Skeletal muscle cell (primary cell): Measurements from ENCODE around the gene PCCA.

ENCODE experiments used
- DNase-seq: peaks from one replicate; pipeline ENCODE4 v3.0.0-alpha.2; 2010; ENCODE audit warnings: low read depth
- H3K4me3 ChIP-seq: 2 replicates; pipeline ENCODE4 v1.5.1; 2011; ENCODE audit warnings: low read depth, mild to moderate bottlenecking, control low read depth, low read length, moderate library complexity

PCCA gene

GRCh38 chr13:100434010-100434763 lies 345.3 kb downstream of the PCCA start:
- DNase-seq: peak; percentile 33
- no peak overlapping the region for H3K4me3 ChIP-seq

GRCh38 chr13:100436099-100436498 lies 347.2 kb downstream of the PCCA start:
- no peak for DNase-seq
- H3K4me3 ChIP-seq: no peak overlapping the region

DNA sequence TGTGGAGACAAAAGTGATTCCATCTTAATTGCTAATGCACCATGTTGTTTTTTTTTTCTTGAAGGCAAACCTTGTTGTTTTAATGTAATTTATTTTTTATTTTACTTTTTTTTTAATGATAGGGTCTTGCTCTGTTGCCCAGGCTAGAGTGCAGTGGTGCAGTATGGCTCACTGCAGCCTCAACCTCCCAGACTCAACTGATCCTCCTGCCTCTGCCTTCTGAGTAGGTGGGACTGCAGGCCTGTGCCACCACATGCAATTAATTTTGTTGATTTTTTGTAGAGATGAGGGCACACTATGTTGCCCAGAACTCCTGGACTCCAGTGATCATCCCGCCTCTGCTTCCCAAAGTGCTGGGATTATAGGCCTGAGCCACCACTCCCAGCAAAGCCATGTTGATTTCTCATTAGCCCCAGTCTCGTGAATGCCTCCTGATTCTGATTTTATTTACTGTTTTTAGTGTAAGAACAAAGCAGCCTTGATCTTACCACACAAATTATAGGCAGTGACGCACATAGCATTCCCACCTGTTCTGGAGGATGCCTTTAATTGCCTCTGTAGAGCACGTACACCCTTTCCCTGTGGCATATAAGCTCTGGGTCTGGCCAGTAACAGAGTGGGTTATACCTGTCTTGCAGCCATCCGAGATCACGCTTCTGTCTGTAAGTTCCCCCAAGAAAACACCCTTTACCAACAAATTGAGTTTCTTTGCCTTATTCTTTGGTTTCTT lies 349.3 kb downstream of the PCCA start:
- H3K4me3 ChIP-seq: no peak overlapping the region
- DNase-seq: no peak

- DNase-seq: no peak
- no peak overlapping the region for H3K4me3 ChIP-seq
These were observed 350.5 kb downstream of the PCCA start for GRCh38 chr13:100439247-100439970.

DNA sequence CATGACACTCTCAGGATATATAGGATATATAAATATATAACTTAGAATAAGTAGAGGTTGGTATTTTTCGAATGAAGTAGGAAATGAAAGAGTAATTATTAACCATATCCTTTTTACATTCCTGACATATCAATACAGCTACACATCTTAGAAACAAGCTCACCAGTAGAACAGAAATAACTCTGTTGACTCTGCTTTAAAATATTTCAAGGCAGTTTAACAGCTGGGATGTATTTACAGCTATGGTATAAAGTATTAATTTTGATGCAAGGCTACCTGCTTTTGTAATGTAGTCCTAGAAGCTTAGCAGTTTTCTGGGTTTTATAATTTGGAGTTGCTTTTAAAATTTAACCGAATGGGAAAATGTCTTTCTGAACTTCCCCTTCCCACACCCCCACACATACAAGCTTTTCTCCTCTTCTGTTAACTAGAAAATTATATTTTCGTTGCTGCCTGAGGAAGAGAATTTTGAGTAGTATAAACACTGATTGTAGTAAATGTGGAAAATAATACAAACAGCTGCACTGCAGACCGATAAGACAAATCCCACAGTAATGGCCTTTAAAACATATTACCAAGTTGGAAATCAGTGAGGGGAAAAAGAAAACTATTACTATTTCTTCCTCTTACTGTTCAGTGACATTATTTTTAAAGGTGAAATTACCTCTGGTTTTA lies 352.0 kb downstream of the PCCA start:
- DNase-seq: no peak

DNA sequence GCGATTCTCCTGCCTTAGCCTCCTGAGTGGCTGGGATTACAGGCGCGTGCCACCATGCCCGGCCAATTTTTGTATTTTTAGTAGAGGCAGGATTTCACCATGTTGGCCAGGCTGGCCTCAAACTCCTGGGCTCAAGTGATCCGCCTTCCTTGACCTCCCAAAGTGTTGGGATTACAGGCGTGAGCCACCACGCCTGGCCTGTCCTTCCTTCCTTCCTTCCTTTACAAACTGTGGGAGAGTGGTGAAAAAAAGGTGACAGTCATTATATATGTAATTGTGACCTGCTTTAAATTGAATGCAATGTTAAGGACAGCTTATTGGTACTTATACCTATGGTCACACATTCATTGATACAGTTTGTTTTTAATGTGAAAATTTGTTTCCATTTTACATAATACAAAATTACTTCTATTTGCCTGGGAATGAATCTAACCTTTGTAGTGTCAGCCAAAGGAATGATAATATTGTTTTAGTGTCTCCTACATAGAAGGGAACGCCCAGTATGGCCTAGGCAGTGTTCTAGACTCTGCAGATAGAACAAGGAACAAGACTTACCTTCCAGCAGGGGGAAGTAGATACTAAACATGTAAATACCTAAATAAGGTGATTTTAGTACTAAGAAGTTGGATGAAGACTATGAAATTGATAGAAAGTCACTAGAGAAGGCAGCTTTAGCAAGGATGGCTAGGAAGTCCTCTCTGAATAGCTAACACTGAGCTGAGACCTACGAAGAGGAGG lies 353.4 kb downstream of the PCCA start:
- H3K4me3 ChIP-seq: no peak overlapping the region
- no peak for DNase-seq

More for the DNA sequence above, 352.0 kb downstream of the PCCA start:
- H3K4me3 ChIP-seq: no peak overlapping the region

- DNase-seq: no peak
- H3K4me3 ChIP-seq: no peak overlapping the region
These were observed 354.5 kb downstream of the PCCA start for GRCh38 chr13:100443278-100443997.

DNA sequence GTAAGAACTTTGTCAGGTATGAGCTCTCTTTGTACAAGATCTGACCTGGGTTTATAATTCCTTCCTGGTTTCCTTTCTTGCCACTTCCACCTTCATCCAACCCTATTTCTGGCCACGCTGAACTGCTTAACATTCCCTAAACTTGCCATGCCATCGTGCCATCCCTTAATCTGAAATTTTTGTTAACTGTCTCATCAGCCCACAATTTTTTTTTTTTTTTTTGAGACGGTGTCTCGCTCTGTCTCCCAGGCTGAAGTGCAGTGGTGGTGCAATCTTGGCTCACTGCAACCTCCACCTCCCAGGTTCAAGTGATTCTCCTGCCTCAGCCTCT lies 355.1 kb downstream of the PCCA start:
- H3K4me3 ChIP-seq: no peak overlapping the region
- DNase-seq: no peak

GRCh38 chr13:100447831-100448230 lies 358.9 kb downstream of the PCCA start:
- no peak for DNase-seq
- H3K4me3 ChIP-seq: no peak overlapping the region

DNA sequence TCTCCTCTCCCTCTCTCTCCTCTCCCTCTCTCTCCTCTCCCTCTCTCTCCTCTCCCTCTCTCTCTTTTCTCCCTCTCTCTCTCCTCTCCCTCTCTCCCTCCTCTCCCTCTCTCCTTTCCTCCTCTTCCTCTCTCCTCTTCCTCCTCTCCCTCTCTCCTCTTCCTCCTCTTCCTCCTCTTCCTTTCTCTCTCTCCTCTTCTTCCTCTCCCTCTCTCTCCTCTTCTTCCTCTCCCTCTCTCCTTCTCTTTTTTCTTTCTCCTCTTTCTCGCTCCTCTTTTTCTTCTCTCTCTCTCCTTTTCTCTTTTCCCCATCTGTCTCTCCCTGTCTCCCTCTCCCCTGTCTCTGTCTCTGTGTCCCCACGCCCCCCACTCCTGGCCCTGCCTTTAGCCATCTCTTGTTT lies 363.0 kb downstream of the PCCA start:
- H3K4me3 ChIP-seq: no peak overlapping the region
- no peak for DNase-seq

- H3K4me3 ChIP-seq: no peak overlapping the region
- no peak for DNase-seq
These were observed 366.0 kb downstream of the PCCA start for GRCh38 chr13:100454876-100455275.

DNA sequence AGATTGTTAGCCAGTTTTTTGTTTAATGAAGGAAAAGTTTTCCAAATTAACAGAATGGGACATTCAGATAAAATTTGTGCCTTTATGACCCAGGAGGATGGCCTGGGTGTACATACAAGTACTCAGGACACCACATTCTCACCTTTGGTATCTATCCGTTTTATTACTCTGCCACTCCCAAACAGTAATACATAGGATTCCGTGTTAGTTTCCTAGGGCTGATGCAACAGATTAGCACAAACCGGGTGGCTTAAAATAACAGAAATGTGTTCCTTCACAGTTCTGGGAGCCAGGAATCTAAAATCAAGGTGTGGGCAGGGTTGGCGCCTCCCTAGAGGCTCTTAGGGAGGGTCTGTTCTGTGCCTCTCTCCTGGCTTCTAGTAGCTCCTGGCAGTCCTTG lies 369.8 kb downstream of the PCCA start:
- no peak overlapping the region for H3K4me3 ChIP-seq

GRCh38 chr13:100459747-100460146 lies 370.9 kb downstream of the PCCA start:
- no peak for DNase-seq
- no peak overlapping the region for H3K4me3 ChIP-seq

More for the DNA sequence above, 369.8 kb downstream of the PCCA start:
- no peak for DNase-seq

DNA sequence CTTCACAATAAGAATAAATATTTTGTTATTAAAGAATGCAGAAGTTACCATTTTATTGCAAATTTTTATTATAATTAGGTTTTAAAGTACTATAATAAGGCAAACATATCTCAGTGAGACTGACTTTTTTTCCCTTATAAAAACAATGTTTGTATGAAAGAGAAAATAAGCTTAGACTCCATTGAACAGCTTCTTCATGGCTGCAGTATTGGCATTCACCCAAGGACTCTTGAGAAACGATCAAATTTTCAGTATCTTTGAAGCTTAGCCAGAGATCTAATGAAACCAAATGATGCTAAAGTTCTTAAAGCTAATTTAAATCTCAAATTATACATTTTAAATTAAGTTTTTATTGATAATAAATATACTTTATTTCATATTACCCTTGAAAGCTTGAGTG lies 371.4 kb downstream of the PCCA start:
- H3K4me3 ChIP-seq: no peak overlapping the region
- DNase-seq: no peak

GRCh38 chr13:100460791-100461190 lies 371.9 kb downstream of the PCCA start:
- no peak for DNase-seq
- no peak overlapping the region for H3K4me3 ChIP-seq

DNA sequence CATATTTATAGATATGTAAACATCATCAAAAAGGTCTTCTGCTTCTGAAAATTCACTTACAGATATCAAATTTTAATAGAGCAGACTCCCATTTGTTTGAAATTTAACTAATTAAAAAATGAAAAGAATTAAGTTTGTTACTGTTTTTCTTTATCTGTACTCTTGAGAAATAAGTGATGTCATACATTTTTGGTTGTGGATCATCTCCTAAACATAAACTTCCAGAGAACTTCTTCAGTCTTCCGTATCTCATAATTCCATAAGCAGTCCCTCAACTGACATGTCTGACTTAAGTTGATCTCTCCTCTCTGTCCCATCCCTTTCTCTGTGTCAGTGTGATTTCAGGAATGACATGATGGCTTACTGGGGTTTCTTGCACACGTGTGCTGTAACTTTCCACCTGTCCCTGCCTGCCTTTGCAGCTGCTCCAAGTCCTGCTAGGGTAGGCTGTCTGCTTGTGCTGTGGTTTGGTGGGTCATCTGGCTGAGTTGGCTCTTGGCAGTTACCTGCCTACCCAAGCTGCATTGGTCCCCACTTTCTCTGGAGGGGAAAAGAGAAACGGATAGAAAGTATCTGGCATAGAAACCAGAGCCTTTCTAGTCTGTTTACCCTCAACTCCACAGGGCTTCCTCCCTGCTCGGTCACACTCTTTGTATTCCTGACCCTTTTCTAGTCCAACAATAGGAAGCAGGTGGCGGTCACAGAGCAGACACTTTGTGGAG lies 372.6 kb downstream of the PCCA start:
- no peak for DNase-seq
- H3K4me3 ChIP-seq: no peak overlapping the region

GRCh38 chr13:100464006-100464405 lies 375.1 kb downstream of the PCCA start:
- no peak for DNase-seq
- H3K4me3 ChIP-seq: no peak overlapping the region

GRCh38 chr13:100465558-100465957 lies 376.7 kb downstream of the PCCA start:
- DNase-seq: no peak
- H3K4me3 ChIP-seq: no peak overlapping the region
